SKM-1 treated with dmso at 0.1 percent for 144 hours (cell line): ENCODE data around the gene SLC38A8.

Experiments
- DNase-seq: peaks from one replicate; lab custom pipeline; 2025; ENCODE audit not compliant: unreplicated experiment; lab: John Stamatoyannopoulos, UW

The SLC38A8 gene

DNA sequence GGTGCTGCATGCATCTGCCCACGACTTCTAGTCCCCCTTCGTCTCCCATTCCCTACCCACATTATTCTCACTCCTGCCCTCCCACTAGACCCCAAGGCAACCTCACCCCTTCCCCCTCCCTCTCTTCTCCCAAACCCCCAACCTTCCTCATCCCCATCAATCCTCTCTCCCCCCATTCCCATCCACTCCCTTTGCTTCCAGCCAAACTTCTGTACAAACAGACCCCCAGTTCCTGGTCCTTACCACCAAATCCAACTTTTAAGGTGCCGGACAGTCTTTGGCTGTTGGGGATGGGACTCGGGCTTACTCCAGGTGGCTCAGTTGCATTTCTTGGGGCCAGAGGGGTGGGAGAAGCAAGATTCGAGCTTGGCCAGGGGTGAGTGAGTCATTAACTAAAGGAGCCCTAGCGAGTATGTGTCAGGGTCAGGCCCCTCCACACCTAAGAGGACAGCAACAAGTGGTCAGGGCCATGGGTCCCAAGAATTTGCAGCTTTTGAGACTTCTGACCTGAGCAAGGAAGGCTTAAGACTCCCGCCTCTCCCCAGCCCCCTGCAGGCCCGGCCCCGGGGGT is at the start of gene SLC38A8:
Gene SLC38A8, minus strand, starts transcription at position 488 of the 571 bp plus-strand sequence. CDS start 638 bp downstream, outside the sequence.
- DNase-seq = no peak

- DNase-seq = no peak
Observed at GRCh38 chr16:84091460-84091859, 48.9 kb upstream of the SLC38A8 start.

GRCh38 chr16:84090211-84090610 is 47.6 kb upstream of the SLC38A8 start:
- no peak for DNase-seq

GRCh38 chr16:84088695-84089395 is 46.2 kb upstream of the SLC38A8 start:
- no peak for DNase-seq

DNA sequence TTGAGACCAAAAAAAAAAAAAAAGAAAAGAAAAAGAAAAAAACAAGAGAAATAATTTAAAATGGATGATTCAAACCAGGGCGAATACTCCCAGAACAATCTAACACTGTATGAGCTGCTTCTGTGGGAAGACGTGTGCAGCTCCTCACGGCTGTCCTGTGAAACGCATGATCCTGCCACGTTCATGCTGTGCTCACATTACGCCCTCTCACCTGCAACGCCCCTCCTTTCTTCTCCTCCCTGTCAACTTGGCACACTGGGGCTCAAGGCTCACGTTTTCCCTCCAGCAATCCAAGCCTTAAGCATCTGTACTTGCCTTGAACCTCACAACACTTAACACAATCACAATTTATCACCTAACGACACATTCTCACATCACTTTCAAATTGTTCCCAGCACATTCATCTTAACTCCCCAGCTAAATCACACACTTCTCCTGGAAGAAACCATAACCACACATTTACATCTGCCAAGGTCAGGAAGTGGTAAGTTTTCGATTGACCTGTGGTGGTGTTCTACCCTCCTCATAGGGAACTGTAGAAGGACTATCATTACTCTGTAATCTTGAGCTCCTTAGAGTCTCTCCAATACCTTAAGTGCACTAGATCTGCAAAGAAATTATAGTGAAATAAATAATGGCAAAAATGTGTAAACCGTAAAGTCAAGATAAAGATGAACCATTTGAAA is 45.0 kb upstream of the SLC38A8 start:
- no peak for DNase-seq

- DNase-seq = no peak
Observed at GRCh38 chr16:84087001-84087400, 44.4 kb upstream of the SLC38A8 start.

DNA sequence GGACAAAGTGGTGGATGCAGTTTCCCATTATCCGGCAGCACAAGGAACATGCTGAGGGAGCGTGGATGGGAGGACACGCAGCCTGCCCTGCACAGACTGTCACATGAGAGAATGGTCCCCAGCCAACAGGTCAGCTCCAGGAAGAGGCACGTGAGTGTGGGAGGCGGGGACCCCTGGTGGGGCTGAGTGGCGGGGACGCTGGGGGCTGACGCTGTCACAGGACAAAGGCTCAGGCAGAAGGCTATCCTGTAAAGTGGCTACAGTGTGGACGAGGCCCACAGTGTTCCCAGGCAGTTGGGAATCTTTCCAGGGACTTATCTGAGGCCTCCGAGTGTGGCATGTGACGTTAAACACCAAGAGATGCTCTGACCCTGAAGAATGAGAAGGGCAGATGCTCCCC is 43.7 kb upstream of the SLC38A8 start:
- no peak for DNase-seq

DNA sequence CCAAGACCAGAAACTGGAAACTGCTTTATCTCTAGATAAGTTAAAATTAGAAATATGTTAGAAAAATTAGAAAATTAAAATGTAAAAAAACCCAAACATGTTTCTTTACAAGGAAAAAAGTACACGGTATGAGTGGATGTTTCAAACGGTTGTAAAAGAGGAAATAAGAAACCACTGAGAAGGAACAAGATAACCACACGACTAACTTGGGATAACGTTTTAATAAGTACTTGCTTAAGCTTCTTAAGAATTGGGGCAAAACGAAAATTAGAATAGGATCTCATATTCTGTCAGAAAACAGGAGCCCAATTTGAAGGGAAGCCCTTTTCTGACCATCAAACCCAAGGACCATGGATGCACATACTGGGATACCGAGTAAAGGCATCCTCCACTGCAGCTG is 43.2 kb upstream of the SLC38A8 start:
- peak; percentile 72 for DNase-seq

DNA sequence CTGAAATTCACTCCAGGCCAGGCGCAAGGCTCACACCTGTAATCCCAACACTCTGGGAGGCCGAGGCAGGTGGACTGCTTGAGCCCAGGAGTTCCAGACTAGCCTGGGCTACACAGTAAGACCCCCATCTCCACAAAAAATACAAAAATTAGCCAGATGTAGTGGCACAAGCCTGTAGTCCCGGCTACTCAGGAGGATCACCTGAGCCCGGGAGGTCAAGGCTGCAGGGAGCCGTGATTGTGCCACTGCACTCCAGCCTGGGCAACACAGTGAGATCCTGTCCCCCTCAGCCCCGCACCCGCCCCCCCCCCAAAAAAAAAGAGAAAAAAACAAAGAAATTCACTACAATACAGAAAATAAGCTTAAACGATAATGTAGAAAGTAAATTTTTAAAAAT is 42.7 kb upstream of the SLC38A8 start:
- no peak for DNase-seq

- peak; percentile 55 for DNase-seq
Observed at GRCh38 chr16:84084570-84085270, 42.1 kb upstream of the SLC38A8 start.

- DNase-seq = no peak
Observed at GRCh38 chr16:84082835-84083569, 40.4 kb upstream of the SLC38A8 start.

- DNase-seq = no peak
Observed at GRCh38 chr16:84082110-84082509, 39.5 kb upstream of the SLC38A8 start.

- DNase-seq = no peak
Observed at GRCh38 chr16:84081446-84081989, 38.9 kb upstream of the SLC38A8 start.

- no peak for DNase-seq
Observed at GRCh38 chr16:84080813-84081212, 38.2 kb upstream of the SLC38A8 start.

- no peak for DNase-seq
Observed at GRCh38 chr16:84080378-84080777, 37.8 kb upstream of the SLC38A8 start.

- no peak for DNase-seq
Observed at GRCh38 chr16:84079664-84080063, 37.1 kb upstream of the SLC38A8 start.

DNA sequence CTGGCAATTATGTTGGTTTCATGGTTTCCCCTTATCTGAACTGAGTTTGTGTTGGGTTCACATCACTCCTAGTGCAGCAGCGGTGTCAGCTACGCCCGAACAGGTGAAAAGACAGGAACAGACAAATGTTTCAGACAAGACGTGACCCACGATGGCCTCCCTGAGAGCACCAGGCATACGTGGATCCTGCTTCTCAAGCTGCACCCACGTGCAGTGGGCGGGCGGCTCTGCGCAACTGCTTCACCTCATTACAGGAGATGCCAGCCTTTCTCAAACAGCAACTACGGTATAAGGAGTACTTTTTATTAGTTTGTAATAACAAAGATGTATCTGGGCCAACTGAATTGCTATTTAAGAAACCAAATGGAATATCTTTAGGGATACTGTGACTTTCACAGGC is 32.8 kb upstream of the SLC38A8 start:
- no peak for DNase-seq

DNA sequence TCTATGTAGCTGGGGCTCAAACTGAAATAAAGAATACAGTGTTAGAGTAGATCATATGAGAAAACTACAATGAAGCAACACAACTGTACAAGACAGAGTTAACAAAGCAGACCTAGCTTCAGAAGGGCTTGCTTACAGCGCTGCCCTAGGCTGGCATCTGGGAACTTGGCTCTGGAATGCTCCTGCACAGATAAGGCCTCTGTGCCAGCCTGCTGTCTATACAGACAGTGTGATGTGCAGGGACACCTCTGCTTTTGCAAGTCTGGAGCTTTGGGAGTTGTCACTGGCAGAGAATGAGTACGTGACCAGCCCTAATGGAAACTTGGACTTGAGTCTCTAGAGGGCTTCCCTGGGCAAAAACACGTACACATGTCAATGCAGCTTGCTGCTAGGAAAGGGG is 32.1 kb upstream of the SLC38A8 start:
- DNase-seq = no peak

- DNase-seq = no peak
Observed at GRCh38 chr16:84072014-84072413, 29.4 kb upstream of the SLC38A8 start.

- DNase-seq = no peak
Observed at GRCh38 chr16:84071121-84071520, 28.5 kb upstream of the SLC38A8 start.

DNA sequence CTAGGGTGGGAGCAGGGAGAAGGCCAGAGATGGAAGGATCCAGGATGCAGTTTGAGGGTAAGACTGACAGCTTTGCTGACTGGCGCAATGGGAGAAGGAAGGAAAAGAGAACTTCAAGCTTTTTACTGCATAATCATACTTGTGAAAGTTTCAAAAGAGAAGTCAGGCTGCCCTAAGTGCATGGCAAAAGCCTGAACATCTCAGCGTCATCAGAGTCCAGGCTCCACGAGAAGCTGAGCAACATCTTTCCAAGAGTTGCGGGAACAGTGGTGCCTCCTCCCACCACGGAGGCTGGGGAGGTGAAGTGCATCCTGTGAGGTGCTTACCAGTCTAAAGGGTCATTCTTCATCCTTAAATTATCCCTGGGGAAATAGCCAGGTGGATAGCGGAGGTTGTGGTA is 26.9 kb upstream of the SLC38A8 start:
- no peak for DNase-seq
